Measurements from ENCODE around the gene THRA. TPM values are rescaled to one million over a fixed set of nuclear protein-coding genes. Genes with fewer than 3 reads are reported as not detected.

THRA gene
- total and polyA plus RNA-seq, 2 of the 8 experiments (the other 6 are each of a cell fraction or from before 2014, with no cell fraction given) = 6.4 to 10.2 TPM

DNA sequence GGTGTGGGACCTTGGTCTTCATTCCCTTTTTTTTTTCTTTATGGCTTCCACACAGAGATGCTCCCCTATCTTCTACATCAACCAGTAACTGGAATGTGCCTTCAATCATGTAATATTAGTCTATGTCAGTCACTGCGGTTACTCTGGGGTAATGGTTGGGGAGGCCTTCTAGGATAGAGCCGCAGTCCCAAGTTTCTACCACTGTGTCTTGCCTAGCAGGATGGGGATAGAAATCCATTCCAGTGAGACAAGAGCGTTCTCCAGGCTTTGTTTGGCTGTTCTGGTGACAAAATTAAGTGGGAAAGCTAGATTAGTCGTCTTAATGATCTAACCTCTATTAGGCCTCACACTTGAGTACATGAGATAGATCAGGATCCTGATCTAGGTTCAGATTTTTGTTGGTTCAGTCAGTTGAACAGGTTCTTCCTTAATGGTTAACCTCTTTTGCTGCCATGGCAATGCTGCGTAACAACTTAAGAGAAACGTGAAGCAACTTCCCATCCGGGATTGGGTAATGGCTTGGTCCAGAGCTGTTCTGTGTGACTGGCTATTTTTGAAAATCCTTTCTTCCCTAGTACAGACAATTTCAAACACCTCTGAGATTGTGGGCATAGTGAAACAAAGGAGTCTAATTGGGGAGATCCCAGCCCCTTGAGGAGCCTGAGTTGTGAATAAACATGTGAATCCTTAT is 67.7 kb downstream of the THRA start (continued):
- TF ChIP-seq, protein P1, sequence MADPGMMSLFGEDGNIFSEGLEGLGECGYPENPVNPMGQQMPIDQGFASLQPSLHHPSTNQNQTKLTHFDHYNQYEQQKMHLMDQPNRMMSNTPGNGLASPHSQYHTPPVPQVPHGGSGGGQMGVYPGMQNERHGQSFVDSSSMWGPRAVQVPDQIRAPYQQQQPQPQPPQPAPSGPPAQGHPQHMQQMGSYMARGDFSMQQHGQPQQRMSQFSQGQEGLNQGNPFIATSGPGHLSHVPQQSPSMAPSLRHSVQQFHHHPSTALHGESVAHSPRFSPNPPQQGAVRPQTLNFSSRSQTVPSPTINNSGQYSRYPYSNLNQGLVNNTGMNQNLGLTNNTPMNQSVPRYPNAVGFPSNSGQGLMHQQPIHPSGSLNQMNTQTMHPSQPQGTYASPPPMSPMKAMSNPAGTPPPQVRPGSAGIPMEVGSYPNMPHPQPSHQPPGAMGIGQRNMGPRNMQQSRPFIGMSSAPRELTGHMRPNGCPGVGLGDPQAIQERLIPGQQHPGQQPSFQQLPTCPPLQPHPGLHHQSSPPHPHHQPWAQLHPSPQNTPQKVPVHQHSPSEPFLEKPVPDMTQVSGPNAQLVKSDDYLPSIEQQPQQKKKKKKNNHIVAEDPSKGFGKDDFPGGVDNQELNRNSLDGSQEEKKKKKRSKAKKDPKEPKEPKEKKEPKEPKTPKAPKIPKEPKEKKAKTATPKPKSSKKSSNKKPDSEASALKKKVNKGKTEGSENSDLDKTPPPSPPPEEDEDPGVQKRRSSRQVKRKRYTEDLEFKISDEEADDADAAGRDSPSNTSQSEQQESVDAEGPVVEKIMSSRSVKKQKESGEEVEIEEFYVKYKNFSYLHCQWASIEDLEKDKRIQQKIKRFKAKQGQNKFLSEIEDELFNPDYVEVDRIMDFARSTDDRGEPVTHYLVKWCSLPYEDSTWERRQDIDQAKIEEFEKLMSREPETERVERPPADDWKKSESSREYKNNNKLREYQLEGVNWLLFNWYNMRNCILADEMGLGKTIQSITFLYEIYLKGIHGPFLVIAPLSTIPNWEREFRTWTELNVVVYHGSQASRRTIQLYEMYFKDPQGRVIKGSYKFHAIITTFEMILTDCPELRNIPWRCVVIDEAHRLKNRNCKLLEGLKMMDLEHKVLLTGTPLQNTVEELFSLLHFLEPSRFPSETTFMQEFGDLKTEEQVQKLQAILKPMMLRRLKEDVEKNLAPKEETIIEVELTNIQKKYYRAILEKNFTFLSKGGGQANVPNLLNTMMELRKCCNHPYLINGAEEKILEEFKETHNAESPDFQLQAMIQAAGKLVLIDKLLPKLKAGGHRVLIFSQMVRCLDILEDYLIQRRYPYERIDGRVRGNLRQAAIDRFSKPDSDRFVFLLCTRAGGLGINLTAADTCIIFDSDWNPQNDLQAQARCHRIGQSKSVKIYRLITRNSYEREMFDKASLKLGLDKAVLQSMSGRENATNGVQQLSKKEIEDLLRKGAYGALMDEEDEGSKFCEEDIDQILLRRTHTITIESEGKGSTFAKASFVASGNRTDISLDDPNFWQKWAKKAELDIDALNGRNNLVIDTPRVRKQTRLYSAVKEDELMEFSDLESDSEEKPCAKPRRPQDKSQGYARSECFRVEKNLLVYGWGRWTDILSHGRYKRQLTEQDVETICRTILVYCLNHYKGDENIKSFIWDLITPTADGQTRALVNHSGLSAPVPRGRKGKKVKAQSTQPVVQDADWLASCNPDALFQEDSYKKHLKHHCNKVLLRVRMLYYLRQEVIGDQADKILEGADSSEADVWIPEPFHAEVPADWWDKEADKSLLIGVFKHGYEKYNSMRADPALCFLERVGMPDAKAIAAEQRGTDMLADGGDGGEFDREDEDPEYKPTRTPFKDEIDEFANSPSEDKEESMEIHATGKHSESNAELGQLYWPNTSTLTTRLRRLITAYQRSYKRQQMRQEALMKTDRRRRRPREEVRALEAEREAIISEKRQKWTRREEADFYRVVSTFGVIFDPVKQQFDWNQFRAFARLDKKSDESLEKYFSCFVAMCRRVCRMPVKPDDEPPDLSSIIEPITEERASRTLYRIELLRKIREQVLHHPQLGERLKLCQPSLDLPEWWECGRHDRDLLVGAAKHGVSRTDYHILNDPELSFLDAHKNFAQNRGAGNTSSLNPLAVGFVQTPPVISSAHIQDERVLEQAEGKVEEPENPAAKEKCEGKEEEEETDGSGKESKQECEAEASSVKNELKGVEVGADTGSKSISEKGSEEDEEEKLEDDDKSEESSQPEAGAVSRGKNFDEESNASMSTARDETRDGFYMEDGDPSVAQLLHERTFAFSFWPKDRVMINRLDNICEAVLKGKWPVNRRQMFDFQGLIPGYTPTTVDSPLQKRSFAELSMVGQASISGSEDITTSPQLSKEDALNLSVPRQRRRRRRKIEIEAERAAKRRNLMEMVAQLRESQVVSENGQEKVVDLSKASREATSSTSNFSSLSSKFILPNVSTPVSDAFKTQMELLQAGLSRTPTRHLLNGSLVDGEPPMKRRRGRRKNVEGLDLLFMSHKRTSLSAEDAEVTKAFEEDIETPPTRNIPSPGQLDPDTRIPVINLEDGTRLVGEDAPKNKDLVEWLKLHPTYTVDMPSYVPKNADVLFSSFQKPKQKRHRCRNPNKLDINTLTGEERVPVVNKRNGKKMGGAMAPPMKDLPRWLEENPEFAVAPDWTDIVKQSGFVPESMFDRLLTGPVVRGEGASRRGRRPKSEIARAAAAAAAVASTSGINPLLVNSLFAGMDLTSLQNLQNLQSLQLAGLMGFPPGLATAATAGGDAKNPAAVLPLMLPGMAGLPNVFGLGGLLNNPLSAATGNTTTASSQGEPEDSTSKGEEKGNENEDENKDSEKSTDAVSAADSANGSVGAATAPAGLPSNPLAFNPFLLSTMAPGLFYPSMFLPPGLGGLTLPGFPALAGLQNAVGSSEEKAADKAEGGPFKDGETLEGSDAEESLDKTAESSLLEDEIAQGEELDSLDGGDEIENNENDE (IDR thresholded peaks at IDR 0.05; ENCODE audit: insufficient replicate concordance, low read length) = no peak
- TF ChIP-seq RXRA (IDR thresholded peaks at IDR 0.05; ENCODE audit: insufficient read depth, low read depth, low read length) (no peak), BCL11A (IDR thresholded peaks at IDR 0.05; ENCODE audit: low read depth in 2 of 2, low read length in 2 of 2) (no peak), NANOG (IDR thresholded peaks at IDR 0.05; ENCODE audit: insufficient read depth, low read depth, low read length, poor library complexity, severe bottlenecking) (no peak)

Data from H1 (cell line).